ENCODE measurements around the gene GUCY1A2. TPM values are rescaled to one million over a fixed set of nuclear protein-coding genes. Genes with fewer than 3 reads are reported as not detected.

GUCY1A2 gene
- total RNA-seq, 4 donors from 2014 or later: 0.19 to 2.1 (median 0.86) TPM

DNA sequence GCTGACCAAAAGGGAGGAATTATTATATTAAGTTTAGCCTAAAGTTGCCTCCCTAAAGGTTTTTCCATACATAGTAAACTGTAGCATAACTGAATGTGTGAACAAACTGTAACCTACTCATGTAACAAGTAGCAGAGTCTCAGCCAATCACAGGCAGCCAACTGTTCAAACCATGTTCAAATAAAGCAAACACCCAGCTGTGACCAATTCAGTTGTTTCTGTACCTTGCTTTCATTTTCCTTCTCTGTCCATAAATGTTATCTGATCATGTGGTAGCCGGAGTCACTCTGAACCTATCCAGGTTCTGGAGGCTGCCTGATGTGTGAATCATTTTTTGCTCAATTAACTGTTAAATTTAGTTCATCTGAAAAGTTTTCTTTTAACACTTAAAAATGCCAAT is 373.5 kb downstream of the GUCY1A2 start:
- no peaks in the 10 kb centered on the region for H3K36me3 ChIP-seq
- H3K27me3 ChIP-seq: no peaks in the 10 kb centered on the region
- no peak overlapping the region for H3K4me3 ChIP-seq
- no peak overlapping the region for H3K27ac ChIP-seq
- H3K4me1 ChIP-seq: no peaks in the 10 kb centered on the region
- TF ChIP-seq, protein P1, sequence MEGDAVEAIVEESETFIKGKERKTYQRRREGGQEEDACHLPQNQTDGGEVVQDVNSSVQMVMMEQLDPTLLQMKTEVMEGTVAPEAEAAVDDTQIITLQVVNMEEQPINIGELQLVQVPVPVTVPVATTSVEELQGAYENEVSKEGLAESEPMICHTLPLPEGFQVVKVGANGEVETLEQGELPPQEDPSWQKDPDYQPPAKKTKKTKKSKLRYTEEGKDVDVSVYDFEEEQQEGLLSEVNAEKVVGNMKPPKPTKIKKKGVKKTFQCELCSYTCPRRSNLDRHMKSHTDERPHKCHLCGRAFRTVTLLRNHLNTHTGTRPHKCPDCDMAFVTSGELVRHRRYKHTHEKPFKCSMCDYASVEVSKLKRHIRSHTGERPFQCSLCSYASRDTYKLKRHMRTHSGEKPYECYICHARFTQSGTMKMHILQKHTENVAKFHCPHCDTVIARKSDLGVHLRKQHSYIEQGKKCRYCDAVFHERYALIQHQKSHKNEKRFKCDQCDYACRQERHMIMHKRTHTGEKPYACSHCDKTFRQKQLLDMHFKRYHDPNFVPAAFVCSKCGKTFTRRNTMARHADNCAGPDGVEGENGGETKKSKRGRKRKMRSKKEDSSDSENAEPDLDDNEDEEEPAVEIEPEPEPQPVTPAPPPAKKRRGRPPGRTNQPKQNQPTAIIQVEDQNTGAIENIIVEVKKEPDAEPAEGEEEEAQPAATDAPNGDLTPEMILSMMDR (IDR thresholded peaks at IDR 0.05): no peak
- no peak for TF ChIP-seq POLR2A (IDR thresholded peaks at IDR 0.05)
- intact Hi-C loops (cut with DNase I): no loop called here
- H3K9me3 ChIP-seq: peaks cover 0 to 8% (median 6%) of the 10 kb centered on the region in 3 donors
- whole genome bisulfite sequencing, 2 donors: 80% methylated on average over 1 of the region's 1 CpG
- no peak for DNase-seq

DNA sequence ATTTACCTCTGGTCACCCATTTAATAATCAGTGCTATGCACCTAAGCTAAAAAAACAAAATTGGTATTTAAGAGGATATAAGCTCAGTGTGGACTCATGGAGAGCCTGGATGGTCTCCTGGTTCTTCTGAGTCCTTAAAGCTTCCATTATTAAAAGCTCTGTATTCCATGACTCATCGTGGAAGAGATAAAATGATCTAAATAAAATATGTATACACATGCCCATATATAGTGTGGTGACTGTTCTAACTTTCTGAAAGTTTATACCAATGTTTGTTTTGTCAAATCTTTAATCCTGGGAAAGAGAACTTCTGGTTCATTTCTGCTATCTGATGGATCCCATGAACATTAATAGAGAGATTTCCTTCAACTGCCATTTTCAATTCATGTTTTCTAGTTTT is 375.9 kb downstream of the GUCY1A2 start:
- no peak for DNase-seq
- 33 to 35% methylated on average over 1 of the region's 1 CpG for WGBS, 2 donors
- Histone ChIP-seq H3K4me1 (no peaks in the 10 kb centered on the region), H3K27me3 (no peaks in the 10 kb centered on the region), H3K9me3 (peaks cover 0 to 8% (median 6%) of the 10 kb centered on the region in 3 donors), H3K4me3 (no peak overlapping the region), H3K36me3 (no peaks in the 10 kb centered on the region), H3K27ac (no peak overlapping the region)
- TF ChIP-seq POLR2A (IDR thresholded peaks at IDR 0.05): no peak
- TF ChIP-seq, protein P1 (IDR thresholded peaks at IDR 0.05): no peak
- intact Hi-C loops (cut with DNase I): no loop called here

DNA sequence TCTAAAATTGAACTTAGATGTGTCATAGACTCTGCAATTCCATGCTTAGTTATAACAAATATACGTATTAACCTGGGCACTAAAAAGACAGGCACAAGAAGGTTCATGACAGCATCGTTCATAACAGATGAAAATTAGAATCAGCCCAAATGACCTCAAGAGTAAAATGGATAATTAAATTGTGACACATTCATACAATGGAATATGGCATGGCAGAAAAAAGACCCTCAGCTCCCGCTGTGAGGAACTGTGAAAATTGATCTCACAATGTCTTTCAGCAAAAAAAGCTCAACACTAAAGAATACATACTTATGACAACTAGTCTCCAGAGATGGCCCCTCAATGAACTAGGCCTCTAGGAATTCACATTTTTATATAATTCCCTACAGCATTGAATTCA is 386.0 kb downstream of the GUCY1A2 start:
- Histone ChIP-seq H3K36me3 (no peaks in the 10 kb centered on the region), H3K4me3 (no peak overlapping the region), H3K27me3 (no peaks in the 10 kb centered on the region), H3K27ac (no peak overlapping the region), H3K4me1 (no peaks in the 10 kb centered on the region), H3K9me3 (no peaks in the 10 kb centered on the region)
- no peak for DNase-seq
- intact Hi-C loops (cut with DNase I): no loop called here
- TF ChIP-seq, protein P1 (IDR thresholded peaks at IDR 0.05): no peak
- TF ChIP-seq POLR2A (IDR thresholded peaks at IDR 0.05): no peak
- WGBS, 2 donors: 87 to 88% methylated on average over 3 of the region's 3 CpGs

DNA sequence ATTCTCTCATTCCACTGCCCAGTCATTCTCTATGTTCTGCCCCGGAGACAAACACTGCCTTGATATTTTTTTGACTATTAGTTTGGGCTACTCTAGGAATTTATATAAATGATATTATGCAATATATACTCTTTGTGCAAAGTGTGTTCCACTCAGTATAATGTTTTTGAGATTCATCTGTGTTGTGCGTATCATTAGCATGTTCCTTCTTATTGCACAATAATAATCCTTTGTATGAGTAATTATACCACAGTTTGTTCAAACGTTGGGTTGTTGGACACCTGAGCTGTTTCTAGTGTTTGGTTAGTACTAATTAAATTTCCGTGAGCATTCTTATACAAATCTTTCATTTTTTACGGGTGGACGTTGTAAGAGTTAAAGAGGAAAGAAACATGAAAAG is 390.6 kb downstream of the GUCY1A2 start:
- TF ChIP-seq, protein P1 (IDR thresholded peaks at IDR 0.05): no peak
- TF ChIP-seq POLR2A (IDR thresholded peaks at IDR 0.05): no peak
- 58 to 64% methylated on average over 6 of the region's 6 CpGs for WGBS, 2 donors
- Histone ChIP-seq H3K27me3 (no peaks in the 10 kb centered on the region), H3K36me3 (no peaks in the 10 kb centered on the region), H3K4me1 (no peaks in the 10 kb centered on the region), H3K27ac (no peak overlapping the region), H3K9me3 (no peaks in the 10 kb centered on the region), H3K4me3 (no peak overlapping the region)
- DNase-seq: no peak
- intact Hi-C loops (cut with DNase I): no loop called here

DNA sequence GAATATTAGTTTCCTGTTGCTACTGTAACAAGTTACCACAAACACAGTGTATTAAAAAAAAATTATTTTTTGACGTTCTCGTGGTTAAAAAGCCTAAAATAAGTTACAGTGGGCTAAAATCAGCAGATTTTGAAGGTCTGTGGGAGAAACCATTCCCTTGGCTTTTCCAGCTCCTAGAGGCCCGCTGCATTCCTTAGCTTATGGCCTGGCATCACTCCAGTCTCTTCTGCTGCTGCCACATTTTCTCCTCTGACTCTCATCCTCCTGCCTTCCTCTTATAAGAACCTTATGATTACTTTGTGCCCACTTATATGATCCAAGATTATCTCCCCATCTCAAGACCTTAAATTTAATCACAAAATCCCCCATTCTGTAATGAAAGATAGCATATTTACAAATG is 392.7 kb downstream of the GUCY1A2 start:
- Histone ChIP-seq H3K9me3 (no peaks in the 10 kb centered on the region), H3K4me1 (no peaks in the 10 kb centered on the region), H3K4me3 (no peak overlapping the region), H3K27me3 (no peaks in the 10 kb centered on the region), H3K27ac (no peak overlapping the region), H3K36me3 (no peaks in the 10 kb centered on the region)
- no peak for TF ChIP-seq POLR2A (IDR thresholded peaks at IDR 0.05)
- TF ChIP-seq, protein P1 (IDR thresholded peaks at IDR 0.05): no peak
- intact Hi-C loops (cut with DNase I): no loop called here
- no peak for DNase-seq
- 44 to 63% methylated on average over 3 of the region's 3 CpGs for WGBS, 2 donors
